BLaER1 (cell line): ENCODE data around the gene CDT1.

ENCODE experiments used
- H3K27ac ChIP-seq: shearing (Covaris generic); formaldehyde crosslinking; 2 replicates; pipeline ENCODE4 v1.8.1; 2022
- H3K27me3 ChIP-seq: shearing (Covaris generic); formaldehyde crosslinking; 2 replicates; pipeline ENCODE4 v1.8.1; 2022
- H3K36me3 ChIP-seq: shearing (Covaris generic); formaldehyde crosslinking; 2 replicates; pipeline ENCODE4 v1.8.1; 2022
- H3K4me1 ChIP-seq: shearing (Covaris generic); formaldehyde crosslinking; 2 replicates; pipeline ENCODE4 v1.8.1; 2022
- H3K4me2 ChIP-seq: shearing (Covaris generic); formaldehyde crosslinking; 2 replicates; pipeline ENCODE4 v1.8.1; 2022
- H3K4me3 ChIP-seq: shearing (Covaris generic); formaldehyde crosslinking; 2 replicates; pipeline ENCODE4 v1.8.1; 2022
- H3K9ac ChIP-seq: shearing (Covaris generic); formaldehyde crosslinking; 2 replicates; pipeline ENCODE4 v1.8.1; 2022
- H3K9me3 ChIP-seq: shearing (Covaris generic); formaldehyde crosslinking; 2 replicates; pipeline ENCODE4 v1.8.1; 2022
- H4K20me1 ChIP-seq: shearing (Covaris generic); formaldehyde crosslinking; 2 replicates; pipeline ENCODE4 v1.8.1; 2022
- Cebpa-rat ChIP-seq: shearing (Covaris generic); IDR thresholded peaks from 2 replicates; pipeline ENCODE4 v1.8.1; 2022

Gene CDT1

DNA sequence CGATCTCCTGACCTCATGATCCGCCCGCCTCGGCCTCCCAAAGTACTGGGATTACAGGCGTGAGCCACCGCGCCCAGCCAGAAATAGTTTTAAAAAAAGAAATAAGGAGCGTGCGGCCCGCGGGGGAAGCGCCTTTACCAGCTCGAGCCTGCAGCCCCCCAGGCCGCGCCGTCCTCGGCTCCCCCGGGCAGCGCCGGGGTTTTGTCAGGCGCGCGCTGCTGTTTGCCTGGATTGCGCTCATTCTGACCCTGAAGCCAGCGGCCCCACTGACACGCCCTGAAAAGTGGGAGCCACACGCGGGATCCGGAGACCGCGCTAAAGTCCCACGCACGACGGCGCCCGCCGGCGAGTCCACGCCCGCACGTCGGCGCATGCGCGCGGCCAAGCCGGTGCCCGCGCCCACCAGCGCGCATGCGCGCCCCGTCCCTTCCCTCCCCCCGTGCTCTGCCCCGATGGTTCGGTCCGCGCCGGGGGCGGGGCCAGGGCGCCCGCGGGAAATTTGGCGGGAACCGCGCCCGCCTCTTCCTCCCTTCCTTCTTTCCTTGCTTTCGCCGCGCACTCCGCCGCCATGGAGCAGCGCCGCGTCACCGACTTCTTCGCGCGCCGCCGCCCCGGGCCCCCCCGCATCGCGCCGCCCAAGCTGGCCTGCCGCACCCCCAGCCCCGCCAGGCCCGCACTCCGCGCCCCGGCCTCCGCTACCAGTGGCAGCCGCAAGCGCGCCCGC lies at the start of gene CDT1:
Gene CDT1, plus strand, starts transcription at position 526 of the 724 bp plus-strand sequence. Its CDS starts 43 bp downstream, at position 569.
- Histone ChIP-seq H3K27me3 (no peaks in the 10 kb centered on the region), H3K4me2 (peak within 1 kb of the TSS; percentile 90), H3K4me1 (peaks cover 87% of the 10 kb centered on the region), H3K4me3 (peak within 1 kb of the TSS; percentile 79), H3K9me3 (peaks cover 10% of the 10 kb centered on the region), H4K20me1 (peaks cover 44% of the 10 kb centered on the region), H3K27ac (peak within 1 kb of the TSS; percentile 98), H3K9ac (peak within 1 kb of the TSS; percentile 96), H3K36me3 (peaks cover 35% of the 10 kb centered on the region)
- TF ChIP-seq Cebpa-rat = no peak

GRCh38 chr16:88754109-88754911 lies 49.3 kb upstream of the CDT1 start:
- no peak for TF ChIP-seq Cebpa-rat
- H4K20me1 ChIP-seq = peaks cover 97% of the 10 kb centered on the region
- H3K4me2 ChIP-seq = peak overlapping the region; percentile 54
- peaks cover 53% of the 10 kb centered on the region for H3K36me3 ChIP-seq
- H3K4me1 ChIP-seq = peaks cover 88% of the 10 kb centered on the region
- peak overlapping the region; percentile 34; the same call in 1 of the 2 replicates for H3K9ac ChIP-seq
- H3K4me3 ChIP-seq = no peak overlapping the region
- peak overlapping the region; percentile 46 for H3K27ac ChIP-seq
- no peaks in the 10 kb centered on the region for H3K27me3 ChIP-seq
- H3K9me3 ChIP-seq = peaks cover 8% of the 10 kb centered on the region; the same call in 1 of the 2 replicates

- no peak overlapping the region for H3K4me3 ChIP-seq
- H3K27ac ChIP-seq = 0 out of 2 replicates have a peak overlapping the region, but pooled peaks have one; percentile 46
- no peaks in the 10 kb centered on the region for H3K27me3 ChIP-seq
- peaks cover 8% of the 10 kb centered on the region; the same call in 1 of the 2 replicates for H3K9me3 ChIP-seq
- H3K36me3 ChIP-seq = peaks cover 50% of the 10 kb centered on the region
- peaks cover 90% of the 10 kb centered on the region for H3K4me1 ChIP-seq
- peak overlapping the region; percentile 54 for H3K4me2 ChIP-seq
- no peak for TF ChIP-seq Cebpa-rat
- H4K20me1 ChIP-seq = peaks cover 97% of the 10 kb centered on the region
- H3K9ac ChIP-seq = 0 out of 2 replicates have a peak overlapping the region, but pooled peaks have one; percentile 34
Observed at GRCh38 chr16:88754912-88755744, 48.5 kb upstream of the CDT1 start.

DNA sequence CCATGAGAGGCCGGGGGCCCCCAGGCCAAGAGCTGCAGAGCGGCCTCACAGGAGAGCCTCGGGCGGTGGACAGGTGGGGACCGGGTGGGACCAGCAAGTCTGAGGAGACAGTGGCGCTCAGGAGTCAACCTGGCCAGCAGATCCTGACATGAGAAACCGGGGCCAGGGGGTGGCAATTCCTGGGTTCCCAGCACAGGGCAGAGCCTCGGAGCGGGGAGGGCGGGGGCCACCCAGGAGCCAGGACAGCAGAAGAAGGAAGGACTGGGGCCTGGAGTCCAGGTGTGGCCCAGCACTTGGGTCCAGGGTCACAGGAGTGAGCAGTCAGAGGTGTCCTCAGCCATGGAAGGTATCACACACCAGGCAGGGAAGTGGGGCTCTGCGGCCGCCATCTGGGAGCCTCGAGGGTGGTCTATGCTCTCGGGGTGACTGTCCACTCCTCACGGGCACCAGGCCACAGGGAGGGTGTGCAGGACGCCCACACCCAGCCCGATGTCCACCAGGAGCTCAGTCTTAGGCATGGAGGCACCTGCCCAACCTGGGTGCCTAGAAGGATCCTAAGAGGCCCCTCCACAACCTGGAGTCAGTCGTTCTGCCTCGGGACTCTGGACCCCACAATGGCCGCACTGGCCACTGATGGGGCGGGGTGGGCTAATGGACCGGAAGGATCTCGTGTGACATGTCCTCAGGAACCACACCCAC lies 47.7 kb upstream of the CDT1 start:
- Histone ChIP-seq H4K20me1 (peaks cover 97% of the 10 kb centered on the region), H3K36me3 (peaks cover 52% of the 10 kb centered on the region), H3K4me2 (no peak overlapping the region), H3K27ac (no peak overlapping the region), H3K27me3 (no peaks in the 10 kb centered on the region), H3K4me3 (no peak overlapping the region), H3K9me3 (peaks cover 8% of the 10 kb centered on the region; the same call in 1 of the 2 replicates), H3K4me1 (peaks cover 90% of the 10 kb centered on the region), H3K9ac (no peak overlapping the region)
- no peak for TF ChIP-seq Cebpa-rat

DNA sequence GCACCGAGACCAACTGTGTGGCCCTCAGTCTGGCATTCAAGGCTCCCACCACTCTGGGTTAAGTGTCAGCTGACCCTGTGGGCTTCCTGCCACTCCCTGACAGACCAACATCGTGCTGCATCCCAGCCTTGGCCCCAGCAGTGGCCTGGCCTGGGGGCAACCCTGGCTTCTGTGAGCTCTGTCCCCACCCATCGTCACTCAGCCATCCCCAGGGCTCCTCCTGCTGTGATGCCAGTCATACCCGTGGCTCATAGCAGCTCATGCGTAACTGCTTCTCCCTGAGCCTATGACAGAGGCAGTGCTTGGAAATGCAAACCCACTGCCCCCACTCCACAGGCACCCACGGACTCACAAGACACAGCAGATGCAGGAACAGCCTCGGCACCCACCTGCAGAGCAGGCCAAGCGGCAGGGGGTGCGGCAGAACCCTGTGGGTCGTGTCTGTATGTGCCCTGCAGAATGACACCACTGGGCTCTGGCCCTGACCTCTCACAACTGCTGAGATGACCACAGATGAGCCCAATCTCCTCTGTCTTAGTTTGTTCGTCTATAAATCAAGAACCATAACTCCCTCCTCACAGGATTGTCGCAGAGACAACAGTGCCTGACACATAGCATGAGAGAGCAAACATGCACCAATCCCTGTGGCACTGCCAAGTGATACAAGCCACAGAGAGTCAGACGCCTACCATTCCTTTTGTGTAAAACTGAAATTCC lies 45.2 kb upstream of the CDT1 start:
- H3K4me2 ChIP-seq = peak overlapping the region; percentile 72
- H3K9ac ChIP-seq = no peak overlapping the region
- no peak overlapping the region; the same call in 1 of the 2 replicates for H3K27ac ChIP-seq
- no peaks in the 10 kb centered on the region for H3K27me3 ChIP-seq
- H3K9me3 ChIP-seq = peaks cover 8% of the 10 kb centered on the region; the same call in 1 of the 2 replicates
- no peak for TF ChIP-seq Cebpa-rat
- no peak overlapping the region for H3K4me3 ChIP-seq
- peaks cover 94% of the 10 kb centered on the region for H3K4me1 ChIP-seq
- H4K20me1 ChIP-seq = peaks cover 100% of the 10 kb centered on the region
- peaks cover 52% of the 10 kb centered on the region for H3K36me3 ChIP-seq

- no peak for TF ChIP-seq Cebpa-rat
- peaks cover 8% of the 10 kb centered on the region; the same call in 1 of the 2 replicates for H3K9me3 ChIP-seq
- H3K36me3 ChIP-seq = peaks cover 53% of the 10 kb centered on the region
- peaks cover 94% of the 10 kb centered on the region for H3K4me1 ChIP-seq
- no peaks in the 10 kb centered on the region for H3K27me3 ChIP-seq
- H3K27ac ChIP-seq = peak overlapping the region; percentile 11; the same call in 1 of the 2 replicates
- no peak overlapping the region for H3K4me3 ChIP-seq
- no peak overlapping the region for H3K9ac ChIP-seq
- peaks cover 100% of the 10 kb centered on the region for H4K20me1 ChIP-seq
- H3K4me2 ChIP-seq = peak overlapping the region; percentile 72
Observed at GRCh38 chr16:88758944-88759244, 44.7 kb upstream of the CDT1 start.

DNA sequence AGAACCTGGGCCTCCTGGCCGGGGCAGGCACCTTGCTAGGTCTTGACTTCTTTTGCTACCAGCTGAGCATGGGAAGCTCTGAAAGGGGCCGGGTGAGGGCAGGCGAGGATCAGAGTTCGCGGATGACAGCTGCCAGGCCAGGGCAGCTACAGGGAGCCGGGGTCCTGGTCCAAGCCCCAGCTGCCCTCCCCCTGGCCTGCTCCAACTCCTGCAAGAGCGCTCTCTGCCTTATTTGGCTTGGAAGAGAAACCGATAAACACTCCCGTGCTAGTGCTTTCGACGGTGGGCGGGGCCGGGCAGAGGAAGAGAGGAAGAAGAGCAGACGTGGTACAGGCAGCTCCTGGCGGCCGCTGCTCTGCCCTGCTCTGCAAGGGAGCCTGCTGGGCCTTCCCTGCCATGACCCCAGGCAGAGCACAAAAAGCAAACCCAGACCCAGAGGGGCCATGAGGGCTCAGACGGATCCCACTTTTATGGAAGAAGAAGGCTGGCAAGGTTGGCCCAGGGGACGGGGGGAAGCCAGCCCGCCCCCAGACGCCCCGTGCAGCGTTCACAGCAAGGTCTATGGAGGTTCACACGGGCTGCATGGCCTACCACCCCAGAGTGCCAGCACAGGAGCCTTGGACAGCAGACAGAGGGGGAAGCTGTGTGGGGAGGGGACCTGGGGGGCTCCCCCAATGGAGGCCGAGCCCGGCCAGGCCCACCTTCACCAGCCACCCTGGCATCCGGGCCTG lies 44.2 kb upstream of the CDT1 start:
- Histone ChIP-seq H3K4me3 (no peak overlapping the region), H3K9me3 (peaks cover 8% of the 10 kb centered on the region; the same call in 1 of the 2 replicates), H3K36me3 (peaks cover 58% of the 10 kb centered on the region), H3K9ac (peak overlapping the region; percentile 57; the same call in 1 of the 2 replicates), H3K4me2 (peak overlapping the region; percentile 72), H3K4me1 (peaks cover 94% of the 10 kb centered on the region), H3K27ac (peak overlapping the region; percentile 11; the same call in 1 of the 2 replicates), H4K20me1 (peaks cover 100% of the 10 kb centered on the region), H3K27me3 (no peaks in the 10 kb centered on the region)
- no peak for TF ChIP-seq Cebpa-rat

GRCh38 chr16:88759976-88760350 lies 43.6 kb upstream of the CDT1 start:
- Histone ChIP-seq H3K4me2 (peak overlapping the region; percentile 72), H3K27ac (peak overlapping the region; percentile 44; the same call in 1 of the 2 replicates), H3K36me3 (peaks cover 58% of the 10 kb centered on the region), H4K20me1 (peaks cover 100% of the 10 kb centered on the region), H3K4me3 (no peak overlapping the region), H3K9me3 (peaks cover 8% of the 10 kb centered on the region; the same call in 1 of the 2 replicates), H3K9ac (peak overlapping the region; percentile 57; the same call in 1 of the 2 replicates), H3K27me3 (no peaks in the 10 kb centered on the region), H3K4me1 (peaks cover 94% of the 10 kb centered on the region)
- no peak for TF ChIP-seq Cebpa-rat
